Mucosa of gallbladder (tissue), 1 donor: ENCODE results near the gene C17orf113. TPM values are rescaled to one million over a fixed set of nuclear protein-coding genes. Genes with fewer than 3 reads are reported as not detected.
"Not testable (repeated sequence)": the region's sequence is repeated elsewhere in the genome, so short reads cannot be mapped to it uniquely, and the experiment has no call there.

Experiments
- DNase-seq: peaks from one replicate; pipeline ENCODE4 v3.0.0-alpha.2; 2020; ENCODE audit warnings: low spot score
- total RNA-seq: library from RNA; stranded (reverse); gene quantifications from one replicate; pipeline ENCODE4 v1.2.1, GENCODE V29; 2021
- donor health status: DM: no; HTN: no; CAD: no.

C17orf113 gene
- total RNA-seq, 1 donor from 2014 or later: 1.6 TPM

GRCh38 chr17:42042598-42043319 lies 7.6 kb downstream of the C17orf113 start:
- no peak for DNase-seq

GRCh38 chr17:42041619-42042018 lies 8.8 kb downstream of the C17orf113 start:
- no peak for DNase-seq

GRCh38 chr17:42040818-42041217 lies 9.6 kb downstream of the C17orf113 start:
- no peak for DNase-seq

- DNase-seq: no peak
These were observed 10.3 kb downstream of the C17orf113 start for GRCh38 chr17:42039794-42040763.

- no peak for DNase-seq
These were observed 12.0 kb downstream of the C17orf113 start for GRCh38 chr17:42038221-42038973.

- DNase-seq: no peak
These were observed 16.3 kb downstream of the C17orf113 start for GRCh38 chr17:42034059-42034458.

GRCh38 chr17:42031584-42031983 lies 18.8 kb downstream of the C17orf113 start:
- DNase-seq: no peak

- DNase-seq: no peak
These were observed 21.6 kb downstream of the C17orf113 start for GRCh38 chr17:42028791-42029127.

- DNase-seq: no peak
These were observed 22.2 kb downstream of the C17orf113 start for GRCh38 chr17:42027961-42028790.

GRCh38 chr17:42027590-42027889 lies 22.9 kb downstream of the C17orf113 start:
- DNase-seq: no peak

- no peak for DNase-seq
These were observed 23.4 kb downstream of the C17orf113 start for GRCh38 chr17:42026857-42027589.

- no peak for DNase-seq
These were observed 24.5 kb downstream of the C17orf113 start for GRCh38 chr17:42025936-42026335.

GRCh38 chr17:42025191-42025579 lies 25.2 kb downstream of the C17orf113 start:
- no peak for DNase-seq

GRCh38 chr17:42023524-42024349 lies 26.7 kb downstream of the C17orf113 start:
- DNase-seq: peak; percentile 28

GRCh38 chr17:42020845-42021244 lies 29.6 kb downstream of the C17orf113 start:
- DNase-seq: not testable (repeated sequence)

GRCh38 chr17:42019509-42020404 lies 30.6 kb downstream of the C17orf113 start, which contains the start of gene NKIRAS2:
Gene NKIRAS2, plus strand, starts transcription at chr17:42020090. Its CDS starts 1,488 bp downstream, at chr17:42021578.
- DNase-seq: peak; percentile 95

- DNase-seq: no peak
These were observed 31.4 kb downstream of the C17orf113 start for GRCh38 chr17:42018988-42019387.

GRCh38 chr17:42018339-42018738 lies 32.1 kb downstream of the C17orf113 start:
- DNase-seq: no peak

GRCh38 chr17:42017866-42018200 lies 32.6 kb downstream of the C17orf113 start:
- DNase-seq: no peak
